NCI-H1417 treated with DMSO at 0.1 percent for 48 hours (cell line): ENCODE measurements around the gene LSR.
A peak's percentile ranks its signal among the peaks of the same experiment; 100 is the strongest.

ENCODE experiments used
- DNase-seq: peaks from one replicate; lab custom pipeline; 2025; lab: John Stamatoyannopoulos, UW

LSR gene

GRCh38 chr19:35247526-35248309 lies 1.1 kb upstream of the LSR start:
- peak; percentile 48 for DNase-seq

DNA sequence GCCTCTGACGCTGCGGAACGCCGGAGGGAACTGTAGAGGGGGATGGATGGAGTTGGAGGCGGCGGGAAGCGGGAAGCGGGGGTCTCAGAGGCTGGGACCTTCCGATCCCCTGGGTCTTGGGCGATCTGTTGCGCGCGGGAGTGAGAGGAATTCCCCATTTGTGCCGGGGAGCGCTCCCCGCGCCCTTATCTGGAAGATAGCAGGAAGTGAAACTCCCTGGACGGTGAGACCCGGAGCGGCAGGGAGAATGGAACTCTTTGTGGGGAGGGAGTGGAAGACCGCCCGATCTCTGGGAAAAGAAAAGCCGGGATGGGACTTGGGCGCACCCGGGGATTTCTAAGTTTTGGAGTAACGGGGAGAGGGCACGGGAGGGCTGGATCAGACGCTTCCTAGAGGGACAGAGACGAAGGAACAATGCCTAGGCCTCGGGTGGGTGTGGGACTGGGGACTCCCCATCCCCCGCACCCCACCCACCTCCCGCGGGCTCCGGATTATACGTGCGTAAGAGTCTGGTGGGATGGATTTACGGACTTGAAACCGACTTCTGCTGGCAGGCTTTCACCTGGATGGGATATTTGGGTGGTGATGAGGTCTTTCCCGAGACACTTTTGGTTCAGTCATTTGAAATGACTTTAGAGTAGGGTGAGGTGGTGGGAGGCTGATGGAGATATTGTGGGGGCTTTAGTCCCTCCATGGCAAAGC lies 495 bp downstream of the LSR start:
- no peak for DNase-seq

DNA sequence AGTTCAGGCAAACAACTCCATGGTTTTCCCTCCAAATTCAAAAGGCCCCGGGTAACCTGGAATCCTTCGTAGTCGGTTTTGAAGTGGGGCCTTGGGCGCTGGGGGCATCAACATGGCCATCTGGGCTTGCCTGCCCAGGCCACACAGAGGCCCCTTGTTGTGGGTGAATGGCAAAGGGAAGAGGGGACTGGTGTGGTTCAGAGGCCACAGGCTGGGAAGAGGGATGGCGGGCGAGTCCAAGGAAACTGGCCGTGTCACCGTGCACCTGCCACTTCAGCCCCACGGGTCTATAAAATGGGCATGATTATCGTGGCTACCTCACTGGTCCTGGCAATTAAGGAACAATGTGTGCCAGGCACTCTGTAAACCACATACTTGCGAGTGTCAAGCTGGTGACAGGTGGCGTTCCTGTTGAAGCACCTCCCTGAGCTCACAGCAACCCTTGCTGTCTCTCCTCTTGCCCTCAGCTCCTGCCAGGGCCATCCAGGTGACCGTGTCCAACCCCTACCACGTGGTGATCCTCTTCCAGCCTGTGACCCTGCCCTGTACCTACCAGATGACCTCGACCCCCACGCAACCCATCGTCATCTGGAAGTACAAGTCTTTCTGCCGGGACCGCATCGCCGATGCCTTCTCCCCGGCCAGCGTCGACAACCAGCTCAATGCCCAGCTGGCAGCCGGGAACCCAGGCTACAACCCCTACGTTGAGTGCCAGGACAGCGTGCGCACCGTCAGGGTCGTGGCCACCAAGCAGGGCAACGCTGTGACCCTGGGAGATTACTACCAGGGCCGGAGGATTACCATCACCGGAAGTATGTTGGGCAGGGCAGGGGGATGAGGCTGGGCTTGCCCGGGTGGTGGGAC lies 1.3 kb downstream of the LSR start:
- DNase-seq: no peak

GRCh38 chr19:35251456-35251855 lies 2.7 kb downstream of the LSR start:
- no peak for DNase-seq

GRCh38 chr19:35253316-35254286 lies 4.8 kb downstream of the LSR start:
- DNase-seq: no peak

GRCh38 chr19:35254341-35255297 lies 5.8 kb downstream of the LSR start:
- DNase-seq: no peak

DNA sequence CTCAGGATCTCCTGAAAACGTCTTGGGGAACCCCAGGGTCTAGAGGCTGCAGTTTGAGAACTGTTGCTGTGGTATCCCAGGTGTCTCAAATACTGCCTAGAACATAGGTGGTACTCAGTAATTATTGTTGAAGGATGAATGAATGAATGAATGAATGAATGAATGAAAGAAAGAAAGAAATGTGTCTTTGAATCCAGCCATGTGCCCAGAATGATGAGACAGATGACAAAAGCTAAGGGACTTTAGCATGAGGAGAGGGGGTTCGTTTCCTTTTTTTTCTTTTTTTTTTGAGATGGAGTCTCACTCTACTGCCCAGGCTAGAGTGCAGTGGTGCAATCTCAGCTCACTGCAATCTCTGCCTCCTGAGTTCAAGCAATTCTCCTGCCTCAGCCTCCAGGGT lies 7.8 kb downstream of the LSR start:
- DNase-seq: no peak

DNA sequence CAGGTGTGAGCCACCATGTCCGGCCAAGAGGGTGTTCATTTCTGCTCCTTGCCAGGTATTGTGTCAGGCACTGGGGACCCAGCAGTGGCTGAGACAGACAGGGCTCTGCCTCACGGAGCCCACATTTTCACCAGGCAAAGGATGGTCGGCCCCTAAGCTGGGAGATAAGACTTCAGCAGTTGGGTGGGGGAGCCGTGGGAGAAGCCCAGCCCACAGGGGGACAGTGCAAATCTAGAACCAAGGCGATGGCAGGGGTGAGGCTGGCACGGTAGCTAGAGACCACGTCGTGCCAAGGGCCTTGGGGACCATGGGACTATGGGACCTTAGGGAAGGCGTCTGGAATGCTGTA lies 8.3 kb downstream of the LSR start:
- no peak for DNase-seq

DNA sequence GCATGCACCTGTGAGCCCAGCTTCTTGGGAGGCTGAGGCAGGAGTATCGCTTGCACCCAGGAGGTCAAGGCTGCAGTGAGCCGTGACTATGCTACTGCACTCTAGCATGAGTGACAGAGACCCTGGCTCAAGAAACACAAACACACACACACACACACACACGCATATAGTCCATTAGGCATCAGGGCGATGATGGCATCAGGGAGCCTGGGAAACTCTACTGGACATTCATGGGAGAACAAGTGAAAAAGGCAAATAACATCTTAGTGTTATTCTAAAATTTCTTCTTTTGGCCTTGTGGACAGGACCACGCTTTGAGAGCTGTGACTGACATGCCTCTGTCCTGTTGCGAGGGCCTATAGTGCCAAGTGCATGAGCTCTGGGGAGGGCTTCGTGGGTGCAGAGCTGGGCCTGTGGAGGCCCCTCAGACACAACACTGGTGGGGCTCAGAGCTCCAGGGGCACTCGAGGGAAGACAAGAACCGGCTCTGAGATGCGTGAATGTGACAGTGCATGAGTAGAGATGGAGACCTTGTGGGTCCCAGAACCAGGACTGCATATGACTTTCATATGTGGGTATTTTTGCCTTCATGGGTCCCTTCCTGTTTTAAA lies 12.0 kb downstream of the LSR start:
- no peak for DNase-seq

DNA sequence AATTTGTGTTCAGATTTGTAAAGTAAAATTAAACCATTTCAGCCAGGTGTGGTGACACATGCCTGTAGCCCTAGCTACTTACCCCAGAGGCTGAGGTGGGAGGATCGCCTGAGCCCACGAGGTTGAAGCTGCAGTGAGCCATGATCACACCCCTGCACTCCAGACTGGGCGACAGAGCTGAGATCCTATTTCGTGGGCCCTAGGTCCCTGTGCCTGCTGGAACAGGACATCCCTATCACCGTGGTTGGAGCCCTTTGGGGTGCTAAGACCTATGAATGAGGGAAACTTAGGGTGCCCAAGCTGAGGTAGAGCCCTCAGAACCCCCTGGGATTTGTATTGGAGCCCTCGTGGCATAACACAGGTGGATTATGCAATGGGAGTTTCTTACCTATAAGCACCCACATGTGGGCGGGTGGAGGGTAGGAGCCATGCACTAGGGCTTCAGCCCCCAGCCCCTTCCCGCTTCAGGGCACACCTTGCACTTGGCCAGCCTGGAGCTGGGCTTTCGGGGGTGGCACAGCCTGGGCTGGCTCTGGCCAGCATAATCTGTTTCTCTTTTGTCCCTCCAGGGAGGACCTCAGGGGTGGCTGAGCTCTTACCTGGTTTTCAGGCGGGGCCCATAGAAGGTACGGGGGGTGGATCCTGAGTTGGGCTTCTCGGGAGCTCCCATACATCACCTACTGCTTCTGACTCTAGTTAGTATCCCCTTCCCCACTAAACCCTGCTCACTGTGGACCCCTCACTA lies 12.7 kb downstream of the LSR start:
- DNase-seq: no peak

GRCh38 chr19:35262101-35262761 lies 13.4 kb downstream of the LSR start:
- no peak for DNase-seq

- no peak for DNase-seq
Observed at GRCh38 chr19:35264268-35265125, 15.7 kb downstream of the LSR start.

DNA sequence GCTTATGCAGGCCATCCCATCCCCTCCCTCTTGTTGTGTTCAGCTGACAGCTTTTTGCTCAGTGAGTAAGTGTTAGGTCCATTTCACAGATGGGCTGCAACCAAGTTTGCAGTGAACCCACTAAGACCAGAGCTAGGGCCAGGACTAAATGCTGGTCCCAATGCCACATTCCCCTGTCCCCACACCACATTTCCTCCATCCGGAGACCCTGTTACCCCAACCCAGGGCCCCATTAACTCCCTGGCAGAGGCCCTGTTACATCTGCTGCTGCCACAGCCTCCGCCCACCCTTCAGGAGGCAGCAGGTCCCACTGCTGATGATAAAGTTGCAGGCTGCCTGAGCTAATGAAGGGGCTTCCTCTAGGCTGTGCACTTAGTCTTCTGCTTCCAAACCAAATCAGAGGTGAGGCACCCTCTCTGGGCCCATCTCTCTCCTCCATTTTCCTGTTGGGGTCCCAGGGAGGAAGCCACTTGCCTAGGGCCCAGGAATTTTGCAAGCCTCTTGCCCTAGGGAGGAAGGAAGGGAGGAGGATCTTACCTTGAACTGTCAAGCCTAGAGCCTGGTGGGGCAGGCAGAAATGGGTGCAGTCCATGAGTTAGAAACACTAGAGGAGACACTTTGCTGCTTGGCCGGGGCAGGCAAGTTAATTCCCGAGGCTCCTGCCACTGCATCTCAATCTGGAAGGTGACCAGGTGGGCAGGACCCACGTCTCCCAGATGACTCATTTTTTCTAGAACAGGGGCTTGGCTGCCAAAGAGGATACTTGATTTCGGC lies 16.5 kb downstream of the LSR start:
- DNase-seq: no peak

- no peak for DNase-seq
Observed at GRCh38 chr19:35265900-35266519, 17.2 kb downstream of the LSR start.

DNA sequence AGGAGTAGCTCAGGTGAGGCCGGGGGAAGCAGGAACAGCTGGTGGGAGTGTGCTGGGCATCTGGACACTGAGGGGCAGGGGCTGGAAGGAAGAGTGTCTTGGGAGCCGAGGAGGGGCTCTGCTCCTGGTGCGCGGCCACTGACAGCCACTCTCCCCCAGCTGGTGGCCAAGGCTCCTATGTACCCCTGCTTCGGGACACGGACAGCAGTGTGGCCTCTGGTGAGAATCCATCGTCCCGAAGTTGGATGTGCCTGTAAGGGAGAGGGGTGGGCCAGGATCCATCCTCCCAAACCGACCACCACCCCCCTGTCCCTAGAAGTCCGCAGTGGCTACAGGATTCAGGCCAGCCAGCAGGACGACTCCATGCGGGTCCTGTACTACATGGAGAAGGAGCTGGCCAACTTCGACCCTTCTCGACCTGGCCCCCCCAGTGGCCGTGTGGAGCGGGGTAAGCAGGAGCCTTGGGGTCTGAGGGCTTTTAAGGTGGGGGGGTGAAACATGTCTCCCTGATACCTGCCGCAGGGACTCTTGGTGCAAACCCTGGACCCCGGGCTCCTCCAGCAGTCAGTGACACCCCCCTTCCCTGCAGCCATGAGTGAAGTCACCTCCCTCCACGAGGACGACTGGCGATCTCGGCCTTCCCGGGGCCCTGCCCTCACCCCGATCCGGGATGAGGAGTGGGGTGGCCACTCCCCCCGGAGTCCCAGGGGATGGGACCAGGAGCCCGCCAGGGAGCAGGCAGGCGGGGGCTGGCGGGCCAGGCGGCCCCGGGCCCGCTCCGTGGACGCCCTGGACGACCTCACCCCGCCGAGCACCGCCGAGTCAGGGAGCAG lies 17.9 kb downstream of the LSR start:
- DNase-seq: no peak
